Transverse colon (tissue), 3 donors: Measurements from ENCODE around the gene HSPA12A.

Source experiments
- EP300 ChIP-seq: sonication (generic); formaldehyde crosslinking; IDR thresholded peaks from one replicate; pipeline ENCODE4 v1.6.1; 2017; ENCODE audit warnings: antibody characterized with exemption, low read depth
- POLR2A ChIP-seq: fragments of 450-650 bp; IDR thresholded peaks from one replicate; pipeline ENCODE4 v1.6.1; 2016; ENCODE audit warnings: antibody characterized with exemption, mild to moderate bottlenecking, moderate library complexity
- POLR2AphosphoS5 ChIP-seq, 3 donors: sonication (generic); formaldehyde crosslinking; IDR thresholded peaks; one replicate each; pipeline ENCODE4 v1.6.1; 2016; ENCODE audit warnings: antibody characterized with exemption in 3 of 3

GRCh38 chr10:116770281-116770680 lies 27.9 kb upstream of the HSPA12A start:
- TF ChIP-seq EP300 (no peak), POLR2AphosphoS5 (IDR thresholded peaks at IDR 0.05) (no peak), POLR2A (no peak)
